ENCODE data around the gene CCDC69.

The CCDC69 gene

GRCh38 chr5:151219789-151220188 is 4.1 kb downstream of the CCDC69 start:
- no peak for ATAC-seq
- no peaks in the 10 kb centered on the region for H3K27me3 Mint-ChIP-seq
- H3K27ac Mint-ChIP-seq, result peak overlapping the region; percentile 96
- H3K9me3 Mint-ChIP-seq, result no peaks in the 10 kb centered on the region
- peaks cover 50% of the 10 kb centered on the region for H3K36me3 Mint-ChIP-seq
- peaks cover 83% of the 10 kb centered on the region for H3K4me1 Mint-ChIP-seq
- no peak overlapping the region for H3K4me3 Mint-ChIP-seq

GRCh38 chr5:151219138-151219537 is 4.8 kb downstream of the CCDC69 start:
- peaks cover 50% of the 10 kb centered on the region for H3K36me3 Mint-ChIP-seq
- no peaks in the 10 kb centered on the region for H3K27me3 Mint-ChIP-seq
- no peak overlapping the region for H3K4me3 Mint-ChIP-seq
- no peaks in the 10 kb centered on the region for H3K9me3 Mint-ChIP-seq
- H3K27ac Mint-ChIP-seq, result peak overlapping the region; percentile 6
- peaks cover 83% of the 10 kb centered on the region for H3K4me1 Mint-ChIP-seq
- no peak for ATAC-seq

GRCh38 chr5:151218177-151218576 is 5.7 kb downstream of the CCDC69 start:
- ATAC-seq, result no peak
- H3K9me3 Mint-ChIP-seq, result no peaks in the 10 kb centered on the region
- H3K27ac Mint-ChIP-seq, result peak overlapping the region; percentile 54
- H3K4me3 Mint-ChIP-seq, result no peak overlapping the region
- H3K36me3 Mint-ChIP-seq, result peaks cover 50% of the 10 kb centered on the region
- H3K4me1 Mint-ChIP-seq, result peaks cover 92% of the 10 kb centered on the region
- no peaks in the 10 kb centered on the region for H3K27me3 Mint-ChIP-seq

GRCh38 chr5:151216781-151217180 is 7.1 kb downstream of the CCDC69 start:
- Mint-ChIP-seq H3K36me3 (peaks cover 56% of the 10 kb centered on the region), H3K9me3 (no peaks in the 10 kb centered on the region), H3K27ac (peak overlapping the region; percentile 73), H3K4me3 (no peak overlapping the region), H3K27me3 (no peaks in the 10 kb centered on the region), H3K4me1 (peaks cover 91% of the 10 kb centered on the region)
- no peak for ATAC-seq

- H3K36me3 Mint-ChIP-seq, result peaks cover 44% of the 10 kb centered on the region
Measured at GRCh38 chr5:151215546-151215880, 8.4 kb downstream of the CCDC69 start.

GRCh38 chr5:151214614-151215545 is 9.0 kb downstream of the CCDC69 start:
- Mint-ChIP-seq H3K36me3 (peaks cover 37% of the 10 kb centered on the region), H3K9me3 (no peaks in the 10 kb centered on the region), H3K27me3 (no peaks in the 10 kb centered on the region), H3K27ac (peak overlapping the region; percentile 89), H3K4me1 (peaks cover 87% of the 10 kb centered on the region), H3K4me3 (peak overlapping the region; percentile 76)
- peak; percentile 86 for ATAC-seq

More at GRCh38 chr5:151215546-151215880, 8.4 kb downstream of the CCDC69 start:
- Mint-ChIP-seq H3K4me3 (peak overlapping the region; percentile 42), H3K27ac (peak overlapping the region; percentile 89), H3K27me3 (no peaks in the 10 kb centered on the region), H3K4me1 (peaks cover 91% of the 10 kb centered on the region), H3K9me3 (no peaks in the 10 kb centered on the region)
- no peak for ATAC-seq

GRCh38 chr5:151213803-151214613 is 9.9 kb downstream of the CCDC69 start:
- Mint-ChIP-seq H3K9me3 (no peaks in the 10 kb centered on the region), H3K4me3 (peak overlapping the region; percentile 76), H3K27ac (peak overlapping the region; percentile 89), H3K27me3 (no peaks in the 10 kb centered on the region), H3K4me1 (peaks cover 87% of the 10 kb centered on the region), H3K36me3 (peaks cover 35% of the 10 kb centered on the region)
- peak; percentile 91 for ATAC-seq

- Mint-ChIP-seq H3K4me1 (peaks cover 87% of the 10 kb centered on the region), H3K27me3 (no peaks in the 10 kb centered on the region), H3K27ac (peak overlapping the region; percentile 89), H3K4me3 (peak overlapping the region; percentile 62), H3K9me3 (no peaks in the 10 kb centered on the region), H3K36me3 (peaks cover 28% of the 10 kb centered on the region)
- ATAC-seq, result no peak
Measured at GRCh38 chr5:151212406-151212798, 11.5 kb downstream of the CCDC69 start.

- ATAC-seq, result no peak
- H3K4me1 Mint-ChIP-seq, result peaks cover 68% of the 10 kb centered on the region
Measured at GRCh38 chr5:151208481-151208914, 15.4 kb downstream of the CCDC69 start.

GRCh38 chr5:151205411-151205810 is 18.5 kb downstream of the CCDC69 start:
- H3K27ac Mint-ChIP-seq, result no peak overlapping the region
- H3K4me1 Mint-ChIP-seq, result peaks cover 48% of the 10 kb centered on the region
- no peak for ATAC-seq
- H3K4me3 Mint-ChIP-seq, result no peak overlapping the region
- no peaks in the 10 kb centered on the region for H3K9me3 Mint-ChIP-seq
- H3K36me3 Mint-ChIP-seq, result peaks cover 41% of the 10 kb centered on the region
- no peaks in the 10 kb centered on the region for H3K27me3 Mint-ChIP-seq

More at GRCh38 chr5:151208481-151208914, 15.4 kb downstream of the CCDC69 start:
- no peak overlapping the region for H3K4me3 Mint-ChIP-seq
- peak overlapping the region; percentile 73 for H3K27ac Mint-ChIP-seq
- peaks cover 29% of the 10 kb centered on the region for H3K36me3 Mint-ChIP-seq
- no peaks in the 10 kb centered on the region for H3K9me3 Mint-ChIP-seq
- no peaks in the 10 kb centered on the region for H3K27me3 Mint-ChIP-seq

- H3K36me3 Mint-ChIP-seq, result peaks cover 52% of the 10 kb centered on the region
- no peak overlapping the region for H3K4me3 Mint-ChIP-seq
- no peak overlapping the region for H3K27ac Mint-ChIP-seq
- H3K9me3 Mint-ChIP-seq, result no peaks in the 10 kb centered on the region
- no peaks in the 10 kb centered on the region for H3K27me3 Mint-ChIP-seq
- no peak for ATAC-seq
- peaks cover 38% of the 10 kb centered on the region for H3K4me1 Mint-ChIP-seq
Measured at GRCh38 chr5:151204051-151204450, 19.8 kb downstream of the CCDC69 start.

GRCh38 chr5:151202381-151203139 is 21.3 kb downstream of the CCDC69 start:
- ATAC-seq, result peak; percentile 63
- Mint-ChIP-seq H3K36me3 (peaks cover 63% of the 10 kb centered on the region), H3K27me3 (no peaks in the 10 kb centered on the region), H3K9me3 (no peaks in the 10 kb centered on the region), H3K4me1 (peaks cover 23% of the 10 kb centered on the region), H3K27ac (peak overlapping the region; percentile 49), H3K4me3 (no peak overlapping the region)

GRCh38 chr5:151200913-151201595 is 22.8 kb downstream of the CCDC69 start:
- Mint-ChIP-seq H3K9me3 (peaks cover 4% of the 10 kb centered on the region), H3K4me1 (peaks cover 32% of the 10 kb centered on the region), H3K4me3 (no peak overlapping the region), H3K27me3 (no peaks in the 10 kb centered on the region), H3K36me3 (peaks cover 74% of the 10 kb centered on the region), H3K27ac (peak overlapping the region; percentile 22)
- no peak for ATAC-seq

GRCh38 chr5:151199581-151200185 is 24.2 kb downstream of the CCDC69 start:
- H3K27ac Mint-ChIP-seq, result no peak overlapping the region
- H3K27me3 Mint-ChIP-seq, result no peaks in the 10 kb centered on the region
- H3K4me3 Mint-ChIP-seq, result no peak overlapping the region
- ATAC-seq, result no peak
- peaks cover 4% of the 10 kb centered on the region for H3K9me3 Mint-ChIP-seq
- peaks cover 73% of the 10 kb centered on the region for H3K36me3 Mint-ChIP-seq
- peaks cover 28% of the 10 kb centered on the region for H3K4me1 Mint-ChIP-seq
